GM18502 (cell line): ENCODE measurements around the gene USP10.
"Not testable (repeated sequence)": the region's sequence is repeated elsewhere in the genome, so short reads cannot be mapped to it uniquely, and the experiment has no call there.

Experiments used
- ATAC-seq: cut with Tn5 transposase; IDR thresholded peaks from one replicate; pipeline ENCODE4 v1.9.1; 2021; ENCODE audit warnings: mild to moderate bottlenecking; ENCODE audit not compliant: unreplicated experiment, poor library complexity

USP10 gene

DNA sequence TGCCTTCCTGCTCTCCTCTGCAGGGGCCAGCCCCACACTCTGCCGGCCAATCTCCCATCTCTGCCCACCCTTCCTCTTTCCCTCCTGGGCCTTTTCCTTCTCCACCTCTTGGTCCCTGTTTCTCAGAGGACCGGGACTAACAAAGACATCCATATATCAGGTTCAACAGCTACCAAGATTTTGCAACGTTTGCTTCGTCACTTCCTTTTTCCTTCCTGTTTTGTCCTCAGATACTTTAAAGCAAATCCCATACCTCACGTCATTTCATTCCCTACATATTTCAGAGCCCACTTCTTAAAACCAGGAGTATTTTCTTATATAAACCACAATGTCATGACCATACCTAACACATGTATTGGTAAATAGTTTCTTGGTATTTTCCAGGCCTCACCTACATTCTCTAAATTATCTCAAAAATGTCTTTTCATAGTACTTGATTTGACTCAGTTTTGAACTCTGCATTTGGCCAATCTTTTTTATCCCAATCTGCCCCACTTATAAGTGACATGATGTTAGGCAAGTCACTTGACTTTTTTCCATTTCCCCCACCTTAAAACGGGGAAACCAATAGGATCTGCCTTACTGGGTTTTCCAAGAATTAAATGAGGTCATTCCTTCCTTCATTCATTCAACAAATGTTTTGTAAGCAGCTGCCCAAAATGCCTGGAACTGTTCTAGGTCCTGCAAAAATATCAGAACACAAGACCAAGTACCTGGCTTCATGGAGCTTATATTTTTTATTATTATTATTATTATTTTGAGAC lies 7.2 kb upstream of the USP10 start:
- ATAC-seq = no peak

DNA sequence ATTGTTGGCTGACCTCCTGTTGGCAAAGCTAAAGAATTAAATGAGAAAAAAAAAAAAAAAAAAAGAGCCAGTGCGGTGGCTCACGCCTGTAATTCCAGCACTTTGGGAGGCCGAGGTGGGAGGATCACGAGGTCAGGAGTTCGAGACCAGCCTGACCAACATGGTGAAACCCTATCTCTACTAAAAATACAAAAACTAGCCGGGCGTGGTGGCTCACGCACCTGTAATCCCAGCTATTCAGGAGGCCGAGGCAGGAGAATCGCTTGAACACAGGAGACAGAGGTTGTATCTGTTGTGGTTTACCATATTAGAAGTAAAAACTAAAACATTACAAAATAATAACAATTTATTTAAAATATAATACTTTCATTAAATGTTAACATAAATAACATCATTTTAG lies 5.9 kb upstream of the USP10 start:
- not testable (repeated sequence) for ATAC-seq

- no peak for ATAC-seq
These were observed 4.8 kb upstream of the USP10 start for GRCh38 chr16:84694980-84695379.

- ATAC-seq = no peak
These were observed 571 bp upstream of the USP10 start for GRCh38 chr16:84699147-84699711.

DNA sequence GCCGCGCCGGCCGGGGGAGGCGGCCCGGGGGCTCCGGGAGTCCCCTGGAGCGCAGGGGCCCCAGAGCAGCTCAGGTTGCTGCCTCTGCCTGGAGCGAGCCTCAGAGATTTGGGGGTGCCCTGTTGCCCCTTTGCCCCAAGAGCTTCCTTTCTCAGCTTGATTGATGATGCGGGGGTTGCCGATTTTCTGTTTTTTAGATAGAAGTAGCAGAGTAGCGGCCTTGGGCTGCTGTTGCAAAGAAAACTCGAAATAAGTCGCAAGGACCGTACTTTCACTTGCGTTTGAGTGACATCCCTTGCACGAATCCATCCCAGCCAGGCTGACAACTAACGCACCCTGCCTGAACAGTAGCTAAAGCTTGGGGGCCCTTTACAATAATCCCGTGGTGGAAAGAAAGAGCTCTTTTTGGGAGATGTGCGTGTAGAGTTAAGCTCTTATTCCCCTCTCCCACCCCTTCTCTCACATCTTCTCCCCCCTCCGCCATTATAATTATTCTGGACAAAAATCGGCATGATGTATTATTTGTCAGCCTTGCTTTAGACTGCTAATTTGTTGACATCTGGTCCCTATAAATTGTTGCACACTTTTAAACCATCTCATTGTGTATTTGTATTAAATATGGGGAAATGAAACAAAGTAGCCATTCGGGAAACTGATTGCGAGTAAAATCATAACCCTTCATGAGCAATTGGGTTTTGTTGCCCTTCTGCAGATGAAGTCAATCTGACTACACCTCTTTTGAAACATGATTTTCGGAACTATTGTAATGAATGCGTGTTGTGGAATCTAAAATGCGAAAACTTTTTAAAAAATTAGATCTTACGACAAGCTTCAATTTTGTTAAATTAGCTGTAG lies 873 bp downstream of the USP10 start:
- peak; percentile 28 for ATAC-seq

- ATAC-seq = no peak
These were observed 3.9 kb downstream of the USP10 start for GRCh38 chr16:84703681-84704080.

GRCh38 chr16:84704253-84704652 lies 4.5 kb downstream of the USP10 start:
- no peak for ATAC-seq

GRCh38 chr16:84706856-84707255 lies 7.1 kb downstream of the USP10 start:
- no peak for ATAC-seq

DNA sequence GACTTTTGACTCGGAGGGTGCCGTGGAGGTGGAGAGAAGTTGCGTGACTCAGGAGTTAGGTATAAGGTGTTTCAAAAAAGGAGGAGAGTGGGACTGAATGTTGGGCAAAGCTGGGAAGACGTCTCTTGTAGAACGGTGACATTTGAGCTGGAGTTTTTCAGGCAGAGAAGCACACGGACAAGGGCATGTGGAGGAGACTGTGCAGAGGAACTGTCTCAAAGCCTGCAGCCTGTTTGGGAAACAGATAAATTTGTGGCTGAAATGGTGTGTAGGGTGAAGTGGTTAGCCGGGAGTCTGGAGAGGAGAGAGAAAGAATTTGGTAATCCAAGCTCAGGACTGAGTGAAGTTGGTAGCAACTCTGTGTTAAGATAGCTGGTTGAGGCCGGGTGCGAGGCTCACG lies 9.8 kb downstream of the USP10 start:
- ATAC-seq = no peak

DNA sequence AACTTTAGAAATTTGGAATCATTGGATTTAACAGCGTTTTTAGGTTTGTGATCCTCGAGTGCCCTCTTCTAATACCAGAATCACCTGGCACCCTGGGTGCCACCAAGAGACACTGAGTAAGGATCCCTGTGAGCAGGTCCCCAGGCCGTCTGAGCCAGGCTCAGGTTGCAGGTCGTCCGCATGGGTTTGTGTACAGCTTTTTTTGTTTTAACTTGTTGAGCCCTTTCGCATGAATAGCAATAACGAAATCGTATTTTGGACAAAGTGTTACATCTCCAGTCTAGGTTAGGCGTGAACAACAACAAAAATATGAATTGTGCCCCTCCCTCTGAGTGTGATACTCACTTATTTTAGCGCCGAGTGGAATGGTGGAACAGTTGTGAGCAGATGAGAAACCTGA lies 10.9 kb downstream of the USP10 start:
- no peak for ATAC-seq

DNA sequence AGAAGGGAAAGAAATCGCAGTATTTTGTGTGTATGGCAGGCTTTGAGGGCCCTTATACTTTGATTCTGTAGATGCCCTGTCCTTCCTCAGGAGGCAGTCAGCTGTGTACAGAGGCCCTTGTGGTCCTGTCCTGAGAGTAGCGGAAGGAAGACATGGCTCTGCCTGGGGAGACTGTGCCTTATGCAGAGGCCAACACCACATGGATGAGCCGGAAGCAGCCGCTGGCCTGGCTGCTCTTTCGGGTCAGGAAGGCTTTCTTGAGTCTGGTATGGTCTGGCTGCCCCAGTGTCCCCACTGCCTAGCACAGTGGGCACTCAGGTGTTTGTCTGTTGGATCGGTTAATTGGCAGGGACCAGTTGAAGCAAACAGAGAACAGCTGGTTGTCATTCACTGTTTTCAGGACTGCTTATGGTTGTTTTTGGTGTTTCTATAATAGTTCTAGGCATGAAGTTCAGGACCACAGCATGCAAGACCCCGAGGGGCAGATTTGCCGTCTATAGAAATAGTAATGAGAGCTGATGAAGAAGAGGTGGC lies 12.4 kb downstream of the USP10 start:
- ATAC-seq = no peak

DNA sequence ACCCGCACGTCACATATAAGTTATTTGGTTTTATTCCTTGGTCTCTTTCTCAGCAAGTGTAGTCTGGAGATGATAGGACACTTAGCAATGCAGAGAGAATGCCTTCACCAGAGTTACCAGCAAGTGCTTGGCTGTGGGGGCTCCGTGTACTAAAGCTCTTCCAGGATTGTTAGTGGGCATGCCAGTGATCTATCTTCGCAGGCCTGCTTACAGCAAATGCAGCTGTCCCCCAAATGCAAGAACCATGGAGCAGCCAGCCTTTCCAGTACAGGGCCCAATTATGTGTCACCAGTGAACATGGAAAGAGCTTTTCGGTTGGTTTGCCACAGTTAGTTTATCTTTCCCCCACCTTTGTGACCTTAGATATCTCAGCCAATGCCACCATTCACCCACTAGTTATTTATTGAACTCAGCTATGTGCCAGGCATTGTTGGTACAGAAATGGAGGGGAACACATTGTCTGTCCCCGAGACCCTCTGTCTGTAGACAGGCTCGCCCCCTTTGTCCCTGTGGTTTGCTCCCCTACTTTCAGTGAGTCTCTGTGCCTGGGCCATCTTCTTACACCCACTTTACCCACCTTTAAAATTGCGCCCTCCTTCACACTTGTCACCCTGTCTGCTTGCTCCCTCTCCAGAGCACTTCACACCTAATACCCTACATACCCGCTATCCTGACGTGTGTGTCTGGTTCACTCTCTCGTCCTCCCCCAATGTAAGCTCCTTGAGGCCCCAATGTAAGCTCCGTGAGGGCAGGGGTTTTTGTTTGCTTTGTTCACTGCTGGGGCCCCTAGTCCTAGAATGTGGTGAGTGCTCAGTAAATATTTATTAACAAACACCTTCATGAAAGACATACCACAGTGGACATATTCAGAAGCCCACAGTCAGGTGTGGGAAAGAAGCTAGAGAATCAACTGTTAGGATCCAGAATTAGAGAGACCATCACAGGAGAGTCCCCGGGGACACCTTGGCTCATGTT lies 13.3 kb downstream of the USP10 start:
- no peak for ATAC-seq

DNA sequence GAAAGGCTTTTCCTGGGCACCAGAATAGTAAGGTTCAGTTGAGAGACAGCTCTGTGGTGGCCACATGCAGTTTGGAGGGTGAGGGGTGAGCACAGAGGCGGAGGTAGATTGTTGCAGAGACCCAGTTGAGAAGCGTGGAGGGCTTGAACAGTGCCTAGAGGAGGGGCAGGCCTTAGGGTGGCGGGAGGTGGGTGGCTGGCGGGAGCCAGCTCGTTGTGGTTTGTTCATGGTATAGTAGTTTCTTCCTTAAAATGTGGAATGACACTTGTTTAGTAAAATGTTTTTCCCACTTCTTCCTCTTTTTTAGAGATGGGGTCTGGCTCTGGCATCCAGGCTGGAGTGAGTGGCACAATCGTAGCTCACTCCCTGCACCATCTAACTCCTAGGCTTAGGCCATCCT lies 14.2 kb downstream of the USP10 start:
- ATAC-seq = no peak

DNA sequence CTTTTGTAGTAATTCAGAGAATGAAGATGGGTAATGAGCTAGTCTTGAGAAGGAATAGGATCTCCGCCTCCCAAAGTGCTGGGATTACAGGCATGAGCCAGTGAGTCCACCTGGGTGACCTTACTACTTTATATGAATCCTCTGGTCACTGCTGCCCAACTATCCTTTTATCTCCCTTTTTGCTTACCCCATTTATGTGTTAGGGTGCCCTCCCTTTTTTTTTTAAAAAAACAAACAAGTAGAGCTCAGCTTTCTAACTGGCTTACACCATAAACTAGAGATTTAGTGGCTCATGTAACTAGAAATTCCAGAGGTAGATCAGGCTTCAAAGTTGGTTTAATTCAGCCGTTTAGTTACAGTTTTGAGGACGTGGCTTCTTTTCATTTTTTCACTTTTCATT lies 15.6 kb downstream of the USP10 start:
- no peak for ATAC-seq

GRCh38 chr16:84715854-84716253 lies 16.1 kb downstream of the USP10 start:
- no peak for ATAC-seq

DNA sequence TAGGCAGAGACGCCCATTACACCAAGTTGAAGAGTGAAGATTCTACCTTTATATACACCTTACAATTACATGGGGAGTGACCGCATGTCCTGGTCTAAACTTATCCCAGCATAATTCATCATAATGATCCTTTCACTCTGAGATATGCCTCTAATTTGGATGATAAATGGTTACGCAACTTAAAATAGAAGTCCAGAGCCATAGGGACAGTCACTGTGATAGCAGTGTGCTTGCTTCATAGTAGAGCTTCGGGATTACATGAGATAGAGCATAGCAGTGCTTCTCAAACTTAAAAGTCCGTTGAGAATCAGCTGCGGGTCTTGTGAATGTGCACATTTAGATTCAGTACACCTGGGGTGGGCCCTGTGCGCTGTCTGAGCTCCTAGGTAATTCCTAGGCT lies 16.9 kb downstream of the USP10 start:
- no peak for ATAC-seq

DNA sequence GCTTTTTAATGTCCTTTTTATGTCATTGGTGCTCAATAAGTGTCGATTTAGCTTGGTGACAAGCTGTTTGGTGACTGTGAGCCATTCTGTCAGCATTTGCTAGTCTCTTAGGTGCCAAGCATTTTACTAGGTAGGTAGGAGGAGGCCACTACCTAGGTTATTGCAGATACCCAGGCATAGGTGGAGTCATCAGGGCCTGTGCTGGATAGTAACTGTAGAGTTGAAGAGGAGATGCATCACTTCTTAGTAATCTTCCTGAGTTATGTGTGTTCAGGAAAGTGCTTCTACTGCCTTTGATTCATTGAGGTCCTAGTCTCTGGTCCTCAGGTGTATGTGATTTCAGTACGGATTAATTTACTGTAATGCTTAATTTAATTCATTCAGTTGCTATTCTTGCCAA lies 17.7 kb downstream of the USP10 start:
- no peak for ATAC-seq

GRCh38 chr16:84720177-84720579 lies 20.4 kb downstream of the USP10 start:
- ATAC-seq = no peak

GRCh38 chr16:84722068-84722467 lies 22.3 kb downstream of the USP10 start:
- ATAC-seq = no peak

GRCh38 chr16:84723906-84724305 lies 24.1 kb downstream of the USP10 start:
- ATAC-seq = no peak
